ENCODE measurements around the gene ZNF410.
"Not testable (repeated sequence)": the region's sequence is repeated elsewhere in the genome, so short reads cannot be mapped to it uniquely, and the experiment has no call there.

- not testable (repeated sequence) for TF ChIP-seq CTCF, POLR2A, EP300 (IDR thresholded peaks at IDR 0.05)
These were observed 7.6 kb downstream of the ZNF410 start for GRCh38 chr14:73894180-73894687.

Data from ovary (tissue), 3 donors.